HG02610 (cell line): ENCODE measurements around the gene CLSTN2.

ENCODE experiments used
- ATAC-seq: cut with Tn5 transposase; IDR thresholded peaks from one replicate; pipeline ENCODE4 v1.9.1; 2021; ENCODE audit warnings: mild to moderate bottlenecking, moderate library complexity; ENCODE audit not compliant: unreplicated experiment

The CLSTN2 gene

DNA sequence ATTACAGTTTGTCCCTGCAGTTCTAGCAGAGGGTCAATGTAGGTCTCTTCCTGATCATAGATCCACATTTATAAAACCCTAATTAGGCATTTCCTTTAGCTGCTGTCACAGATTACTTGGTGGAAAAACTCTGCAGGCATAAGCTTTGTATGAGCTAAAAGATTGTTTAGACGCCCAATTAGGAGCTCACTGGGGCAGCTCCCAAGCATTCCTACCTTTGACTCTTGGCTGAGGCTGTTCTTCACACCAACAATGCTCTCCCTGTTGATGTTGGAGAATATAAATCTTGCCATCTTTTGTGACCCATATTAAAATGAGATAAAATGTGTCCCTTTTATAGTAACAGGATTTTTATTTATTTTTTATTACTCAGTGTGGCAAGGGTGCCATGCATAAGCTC, 594.6 kb downstream of the CLSTN2 start:
- no peak for ATAC-seq

DNA sequence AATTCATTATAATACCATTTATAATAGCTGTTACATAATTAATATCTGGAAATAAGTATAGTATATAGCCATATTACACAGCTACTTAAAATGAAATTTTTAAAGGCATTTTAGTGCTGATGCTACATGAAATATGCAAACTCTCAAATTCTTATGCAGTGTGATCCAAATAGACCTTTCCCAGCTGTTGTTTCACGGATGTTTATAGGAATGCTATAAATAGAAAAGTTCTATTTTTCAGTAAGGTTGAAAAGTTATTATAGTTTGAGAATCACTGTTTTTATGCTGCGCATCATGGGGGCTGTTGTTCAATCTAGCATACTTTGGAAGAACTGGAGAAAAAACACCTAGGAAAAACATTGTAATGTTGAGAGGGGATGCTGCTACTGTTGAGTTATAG, 595.1 kb downstream of the CLSTN2 start:
- no peak for ATAC-seq

DNA sequence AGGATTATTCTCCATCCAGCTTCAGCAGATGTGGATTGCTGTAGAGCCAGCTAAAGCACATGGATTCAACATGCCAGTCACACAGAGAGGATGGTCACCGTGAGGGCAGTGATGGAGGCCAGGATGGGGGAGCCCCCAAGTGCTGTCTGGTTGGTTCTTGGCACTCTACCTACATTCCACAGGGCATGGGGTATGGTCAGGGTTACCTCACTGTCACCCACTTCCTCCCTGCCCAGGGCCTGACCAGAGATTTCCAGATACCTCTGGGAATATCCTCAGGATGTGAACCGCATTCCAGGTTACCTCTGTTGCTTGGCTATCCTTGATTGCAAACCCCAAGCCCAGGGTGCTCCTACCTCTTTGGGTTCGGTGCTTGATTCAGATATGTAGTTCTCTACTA, 595.6 kb downstream of the CLSTN2 start:
- ATAC-seq: no peak

DNA sequence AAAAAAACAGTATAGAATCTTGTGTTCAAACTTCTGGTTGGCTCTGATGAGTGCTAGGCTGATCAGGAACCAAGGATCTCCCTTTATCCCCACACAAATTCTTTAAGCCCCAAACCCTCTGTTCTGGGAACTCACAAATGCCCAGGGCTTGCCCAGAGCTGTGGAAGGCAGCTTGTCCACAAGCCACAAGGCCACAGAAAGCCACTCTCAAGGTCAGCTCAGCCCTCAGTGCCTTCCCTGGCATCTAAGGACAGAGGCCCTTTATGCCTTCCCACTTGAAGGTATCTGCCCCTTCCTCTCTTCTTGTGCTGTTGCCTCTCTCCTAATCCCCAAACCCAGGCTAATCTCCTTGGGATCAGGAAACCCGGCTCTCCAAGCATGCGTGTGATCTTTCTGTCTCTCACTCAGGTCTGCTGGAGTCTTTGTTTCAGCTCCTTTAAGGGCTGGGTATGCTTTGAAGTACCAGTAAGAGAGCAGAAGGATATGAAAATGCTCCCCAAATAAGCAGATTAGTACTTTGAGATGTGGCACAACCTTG, 597.9 kb downstream of the CLSTN2 start:
- ATAC-seq: no peak

DNA sequence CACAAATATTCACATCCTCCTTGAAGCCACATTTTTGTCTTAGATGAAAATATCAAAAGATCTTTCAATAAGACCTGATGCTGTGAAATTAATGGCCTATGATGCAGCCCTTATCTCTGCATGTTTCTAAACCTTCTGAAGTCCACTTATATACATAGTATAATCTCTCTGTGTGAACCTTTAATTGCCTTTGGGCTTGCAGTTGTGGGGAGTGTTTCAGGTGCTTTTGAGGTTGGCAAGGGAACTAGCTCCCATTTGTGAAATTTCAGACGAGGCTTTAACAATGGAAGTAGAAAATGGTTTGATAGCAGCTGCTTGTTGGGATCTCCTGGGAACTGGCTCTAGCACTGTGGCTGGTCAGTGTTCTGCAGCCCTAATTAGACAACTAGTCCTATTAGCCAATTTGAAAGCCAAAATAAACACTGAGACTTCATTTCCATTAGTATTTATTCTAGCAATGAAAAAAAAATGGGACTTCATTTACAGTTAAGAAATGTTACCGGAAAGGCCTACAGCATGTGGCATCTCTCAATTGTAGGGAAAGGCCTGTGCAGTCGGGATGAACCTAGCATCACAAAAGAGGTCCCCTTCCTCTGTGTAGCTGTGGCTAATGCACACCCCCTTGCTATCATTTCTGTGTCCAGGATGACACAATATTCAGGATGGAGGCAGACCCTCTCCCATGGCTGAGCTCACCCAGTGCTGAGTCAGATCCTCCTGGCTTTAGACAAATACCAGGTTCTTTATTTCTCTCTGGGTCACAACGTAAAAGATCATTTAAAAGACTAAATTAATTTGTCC, 602.1 kb downstream of the CLSTN2 start:
- no peak for ATAC-seq

DNA sequence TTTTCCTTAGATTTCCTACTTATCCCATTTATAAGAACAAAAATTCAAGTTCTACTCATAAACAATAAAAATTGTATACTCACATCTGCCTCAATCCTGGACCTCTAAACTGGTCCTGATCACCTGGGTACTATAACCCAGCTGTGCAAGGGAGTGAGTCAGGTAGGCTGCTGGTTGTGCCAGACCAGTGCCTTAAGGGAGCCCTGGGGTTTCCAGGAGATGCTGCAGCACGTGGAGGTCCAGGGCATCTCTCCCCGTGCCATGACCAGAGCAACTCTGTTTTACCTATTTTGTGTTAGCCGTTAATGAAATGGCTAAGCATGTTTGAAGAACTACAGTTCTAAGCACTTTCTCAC, 602.7 kb downstream of the CLSTN2 start:
- no peak for ATAC-seq

DNA sequence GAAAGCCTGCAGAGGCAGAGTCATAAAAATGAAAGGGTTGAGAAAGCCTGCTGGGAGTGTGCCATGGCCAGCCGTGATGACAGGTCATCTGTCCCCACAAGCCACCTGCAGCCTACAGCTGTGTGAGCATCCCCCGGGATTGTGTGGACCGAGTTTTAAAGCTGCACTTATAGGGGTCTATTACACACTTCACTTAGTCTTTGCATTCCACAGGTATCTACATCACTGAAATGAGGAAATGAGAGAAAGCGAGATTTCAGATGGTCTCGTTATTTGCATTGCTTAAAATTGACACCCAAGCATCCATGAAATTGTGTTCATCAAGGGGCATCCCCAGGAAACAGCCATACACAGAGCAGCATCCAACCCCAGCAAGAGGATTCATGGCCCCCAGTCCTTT, 605.3 kb downstream of the CLSTN2 start:
- no peak for ATAC-seq

DNA sequence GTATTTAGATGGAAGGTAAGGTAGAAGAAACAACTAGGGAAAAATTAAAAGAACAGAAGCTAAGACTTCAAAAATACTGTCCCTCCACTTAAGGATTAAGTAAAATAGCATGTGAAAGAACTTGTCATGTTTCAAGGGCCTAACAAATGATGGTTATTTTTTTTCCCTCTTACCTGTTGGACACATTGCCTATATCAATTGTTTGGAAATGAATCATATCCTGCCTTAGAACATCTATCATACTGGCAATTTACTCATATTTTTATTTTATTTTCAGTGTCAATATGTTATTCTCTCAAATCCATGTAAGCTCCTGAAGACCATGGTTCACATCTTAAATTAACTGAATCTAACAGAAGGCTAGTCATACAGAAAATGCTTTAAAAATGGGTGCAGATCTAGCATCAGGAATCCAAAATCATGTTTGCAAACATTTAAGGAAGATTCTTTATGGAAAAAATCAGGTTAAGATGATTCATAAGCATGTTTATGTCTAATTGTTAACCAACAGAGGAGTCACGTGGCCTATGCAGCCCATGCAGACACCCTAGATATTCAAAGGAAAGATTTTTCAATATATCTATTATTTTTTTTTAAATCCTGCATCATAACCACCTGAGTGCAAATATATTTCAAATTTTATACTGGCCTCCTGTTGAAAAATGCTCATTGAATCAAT, 607.1 kb downstream of the CLSTN2 start:
- ATAC-seq: no peak

DNA sequence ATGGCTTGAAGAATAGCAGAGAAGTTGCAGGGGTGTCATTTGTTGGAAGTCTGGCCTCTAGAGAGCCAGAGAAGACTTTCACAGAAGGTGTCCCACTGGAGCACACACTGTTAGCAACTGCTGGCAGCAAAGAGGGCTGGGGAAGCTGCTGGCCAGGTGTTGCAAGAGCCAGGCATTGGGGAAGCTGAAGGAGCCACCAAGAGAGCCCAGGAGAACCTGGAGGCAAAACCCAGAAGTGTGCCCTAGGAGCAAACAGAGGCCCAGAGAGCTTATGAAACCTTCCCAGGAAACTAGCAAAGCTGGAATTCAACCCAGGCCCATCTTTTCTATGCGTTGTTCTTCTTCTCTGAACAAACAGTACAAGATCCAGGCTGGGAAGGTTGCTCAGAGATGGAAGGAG, 610.2 kb downstream of the CLSTN2 start:
- ATAC-seq: no peak

DNA sequence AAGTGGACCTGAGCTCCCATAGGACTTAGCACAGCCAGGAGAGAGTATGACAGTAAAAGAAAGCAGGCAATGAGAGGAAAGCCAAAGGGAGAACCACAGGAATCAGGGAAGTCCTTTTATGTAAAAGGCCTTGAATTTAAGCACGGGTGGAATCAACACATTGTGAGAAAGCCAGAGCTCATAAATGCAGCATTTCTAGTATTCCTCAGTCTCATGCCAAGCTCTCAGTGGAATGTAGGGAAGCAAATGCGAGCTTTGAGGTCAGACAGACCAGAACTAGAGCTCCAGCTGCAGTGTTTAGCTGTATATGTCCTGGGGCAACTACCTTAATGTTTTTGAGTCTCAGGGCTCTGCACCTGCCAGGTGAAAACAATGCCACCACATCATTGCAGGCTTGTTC, 610.8 kb downstream of the CLSTN2 start:
- no peak for ATAC-seq

DNA sequence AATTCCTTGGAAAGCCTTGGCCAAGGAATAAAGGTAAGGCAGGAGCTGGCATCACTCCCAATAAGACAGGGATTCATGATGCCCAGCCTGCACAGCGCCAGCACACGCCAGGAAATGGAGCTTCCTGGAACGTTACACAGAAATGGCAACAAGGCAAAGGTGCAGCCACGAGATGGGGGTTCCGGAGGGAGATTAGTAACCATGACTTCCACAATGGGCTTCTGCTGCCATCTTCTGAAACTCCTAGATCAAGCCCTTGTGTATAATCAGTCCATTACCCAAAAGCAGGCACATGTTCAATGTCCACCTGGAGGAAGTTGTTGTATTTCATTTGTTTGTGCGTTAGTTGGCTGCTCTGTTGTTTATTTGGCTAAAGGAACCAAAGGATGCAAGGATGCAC, 611.7 kb downstream of the CLSTN2 start:
- no peak for ATAC-seq

DNA sequence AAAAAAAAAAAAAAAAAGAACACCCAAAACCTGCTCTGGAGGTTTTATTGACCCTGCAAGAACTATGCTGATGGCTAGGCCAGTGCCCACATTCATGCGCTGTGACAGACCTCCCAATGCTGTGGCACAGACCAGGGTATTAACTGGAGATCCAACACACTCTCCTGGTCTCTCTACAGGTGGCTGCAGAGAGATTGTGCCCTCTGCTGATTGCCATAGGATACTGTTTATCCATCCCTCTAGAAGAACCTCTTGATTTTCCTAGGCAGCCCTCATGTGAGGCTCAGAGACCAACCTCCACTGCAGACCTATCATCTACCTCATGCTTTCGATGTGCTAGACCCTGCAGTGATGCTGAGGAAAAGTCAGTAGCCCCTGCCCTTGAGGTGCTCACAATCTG, 617.4 kb downstream of the CLSTN2 start:
- ATAC-seq: no peak

DNA sequence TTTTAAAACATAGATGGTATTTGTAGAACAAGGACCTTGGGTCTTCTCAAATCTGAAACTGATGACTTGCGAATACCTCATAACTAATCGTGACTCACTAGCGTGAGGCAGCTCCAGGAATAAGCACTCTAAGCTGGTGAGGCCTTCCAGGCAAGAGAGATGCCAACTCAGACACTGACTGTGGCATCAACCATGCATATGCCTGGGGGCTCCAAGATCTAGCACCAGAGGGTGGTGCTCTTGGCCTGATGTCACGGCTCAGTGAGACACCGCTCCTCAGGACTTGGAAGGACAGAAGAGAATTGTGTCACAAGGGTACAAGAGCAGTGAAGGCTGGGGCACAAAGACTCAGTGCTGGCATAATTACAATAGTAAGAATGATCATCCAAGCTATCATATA, 617.9 kb downstream of the CLSTN2 start:
- ATAC-seq: no peak

DNA sequence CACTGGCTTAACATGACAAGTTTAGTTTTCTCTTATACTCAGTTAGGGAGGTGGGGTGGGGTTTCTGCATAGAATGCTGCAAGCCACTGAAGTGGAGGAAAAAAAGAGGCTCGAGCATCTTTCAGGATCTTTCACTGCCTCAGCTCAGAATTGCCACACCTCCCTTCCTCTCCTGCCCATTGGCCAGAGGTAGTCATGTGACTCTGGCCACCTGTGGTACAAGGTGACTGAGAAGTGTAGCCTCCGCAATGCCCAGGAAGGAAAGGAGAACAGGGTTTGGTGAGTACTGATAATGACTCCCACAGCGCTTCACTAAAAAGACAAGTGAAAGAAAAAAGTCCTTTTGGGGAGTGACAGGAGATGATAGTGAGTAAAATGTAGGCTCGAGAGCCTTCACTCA, 618.6 kb downstream of the CLSTN2 start:
- ATAC-seq: no peak

DNA sequence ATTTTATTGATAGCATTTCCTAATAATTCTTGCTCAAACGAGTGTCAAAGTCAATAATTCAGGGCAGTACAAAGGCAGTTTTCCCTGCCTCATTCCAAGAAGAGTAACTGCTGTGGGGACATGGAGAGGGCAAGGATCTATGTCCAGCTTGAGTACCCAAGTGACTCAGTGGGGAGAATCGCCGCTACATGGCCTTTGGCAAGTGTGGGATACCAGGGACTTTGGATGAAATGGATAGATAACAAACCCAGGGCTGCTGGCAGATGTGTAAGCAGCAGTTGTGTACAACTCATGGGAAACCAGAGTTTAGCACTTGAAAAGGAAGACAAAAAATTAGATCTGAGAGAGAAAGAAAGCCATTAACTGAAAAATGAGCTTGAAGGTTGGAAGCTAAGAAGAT, 620.7 kb downstream of the CLSTN2 start:
- ATAC-seq: no peak

DNA sequence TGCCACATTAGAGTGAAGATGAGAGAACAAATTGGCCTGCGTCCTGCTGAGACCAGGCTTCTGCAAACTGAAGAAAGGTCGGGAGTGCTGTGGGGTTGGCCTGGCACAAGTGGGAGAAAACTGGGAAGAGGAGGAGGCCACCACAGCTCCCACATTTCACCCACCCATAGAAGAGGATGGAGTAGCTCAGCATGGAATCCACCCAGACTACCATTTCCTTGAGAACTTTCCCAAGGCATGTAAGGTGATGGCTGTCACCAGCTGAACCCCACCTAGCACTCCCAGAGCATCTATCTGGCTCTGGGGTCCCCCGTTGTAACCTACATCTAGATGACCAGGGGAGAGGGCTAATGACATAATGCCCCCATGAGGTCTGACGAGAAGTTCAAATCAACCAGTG, 622.5 kb downstream of the CLSTN2 start:
- no peak for ATAC-seq

DNA sequence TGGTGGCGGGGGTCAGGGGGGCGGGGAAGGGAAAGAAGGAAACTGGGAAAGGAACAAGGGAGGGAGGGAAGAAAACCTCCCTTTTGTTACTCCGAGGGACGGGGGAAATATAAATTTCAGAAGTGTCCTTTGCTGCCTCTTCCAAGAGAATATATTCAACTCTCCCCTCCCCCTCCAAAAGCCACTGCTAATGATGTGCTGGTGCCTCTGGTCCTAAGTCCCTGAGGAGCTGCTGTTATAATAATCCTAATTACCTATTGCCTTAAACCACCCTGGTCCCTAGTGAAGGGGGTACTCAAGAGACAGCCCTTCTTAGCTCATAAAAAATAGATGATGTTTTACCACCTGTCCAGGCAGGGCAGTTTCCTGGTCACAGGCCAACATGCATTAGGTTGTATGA, 624.6 kb downstream of the CLSTN2 start:
- no peak for ATAC-seq

DNA sequence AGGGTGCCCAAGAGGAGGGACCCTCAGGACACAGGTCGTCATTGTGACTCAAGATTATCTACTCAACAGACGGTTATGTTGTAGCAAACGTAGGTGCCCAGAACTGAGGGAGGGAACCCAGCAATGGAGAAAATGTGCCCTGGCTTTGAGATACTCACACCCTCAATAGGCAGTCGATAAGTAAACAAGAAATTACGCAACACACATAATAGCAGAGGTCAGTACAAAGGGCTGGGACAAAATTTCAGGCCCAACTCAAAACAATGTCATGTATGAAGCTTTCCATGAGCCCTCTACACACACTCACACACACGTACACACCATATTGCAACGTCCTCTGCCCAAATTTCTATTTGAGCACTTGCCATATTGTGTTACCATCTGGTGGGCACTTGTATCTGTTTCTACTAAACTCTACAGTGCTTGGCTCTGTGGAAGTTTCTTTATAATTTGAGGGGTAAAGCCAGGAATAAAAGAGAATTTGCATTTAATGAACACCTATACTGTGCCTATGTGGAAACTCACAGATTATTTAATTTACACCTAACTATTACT, 628.3 kb downstream of the CLSTN2 start:
- no peak for ATAC-seq

DNA sequence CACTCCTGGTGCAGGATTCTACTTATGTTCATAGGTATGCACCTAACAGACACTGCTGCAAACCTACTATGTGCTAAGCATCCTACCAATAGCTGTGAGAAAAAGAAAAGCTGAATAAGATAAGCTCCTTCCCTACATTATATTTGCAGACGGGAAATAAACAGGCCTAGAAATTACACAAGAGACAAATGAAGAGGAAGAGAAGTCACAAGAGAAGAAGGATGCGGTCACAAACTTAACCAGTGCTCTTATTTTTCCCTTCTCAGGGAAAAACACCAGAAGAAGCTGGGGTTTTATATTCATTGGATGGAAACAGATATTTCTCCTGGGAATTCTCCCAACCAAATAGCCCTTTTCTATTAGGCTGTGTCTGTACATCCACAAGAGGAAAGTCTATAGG, 633.1 kb downstream of the CLSTN2 start:
- no peak for ATAC-seq

DNA sequence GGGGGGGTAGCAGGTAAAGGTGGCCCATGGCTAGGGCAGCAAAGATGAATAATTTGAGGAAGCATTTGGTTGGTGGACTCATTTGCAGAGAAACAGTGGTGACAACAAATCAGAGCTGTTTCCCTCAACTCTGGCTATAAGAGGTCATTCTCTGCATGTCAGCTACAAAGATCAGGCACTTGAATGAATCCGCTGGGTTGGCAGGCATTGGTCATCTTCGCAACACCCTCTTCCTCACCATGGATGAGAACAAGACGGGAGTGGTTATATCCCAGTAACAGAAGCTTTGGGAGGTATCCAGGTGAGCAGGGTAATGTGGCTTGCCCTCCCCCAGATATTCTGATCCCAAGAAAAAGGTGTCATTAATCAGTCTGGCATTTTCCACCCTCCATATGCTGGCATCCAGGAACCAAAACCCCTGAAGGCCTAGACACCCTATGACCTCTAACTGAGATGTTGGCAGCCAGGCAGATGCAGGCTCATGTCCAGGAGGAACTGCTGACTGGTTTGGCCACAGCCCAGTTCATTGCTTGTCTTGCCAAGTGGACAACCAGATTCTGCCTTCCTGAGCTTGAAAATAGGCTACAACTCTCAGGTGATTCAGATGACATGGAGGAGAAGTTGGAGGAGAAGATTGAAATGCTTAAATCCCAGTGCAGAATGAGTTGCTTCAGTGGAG, 634.0 kb downstream of the CLSTN2 start:
- ATAC-seq: no peak

DNA sequence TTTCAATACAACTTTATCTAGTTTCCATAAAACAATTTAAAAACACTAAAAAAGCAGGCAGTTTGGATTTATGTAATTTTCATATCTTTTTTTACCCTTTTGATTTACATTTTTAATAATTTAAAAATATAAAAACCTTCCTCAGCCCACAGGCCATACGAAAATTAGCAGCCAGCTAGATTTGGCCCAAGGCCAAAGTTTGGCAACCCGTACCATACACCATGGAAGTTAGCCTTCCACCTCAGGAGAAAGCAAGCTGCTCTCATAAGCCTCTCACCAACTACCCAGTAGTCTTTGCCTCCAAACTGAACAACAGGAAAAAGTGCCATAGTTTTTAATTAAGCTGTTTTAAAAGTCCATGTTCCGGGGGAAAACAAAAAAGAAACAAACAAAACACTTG, 635.6 kb downstream of the CLSTN2 start:
- ATAC-seq: no peak

DNA sequence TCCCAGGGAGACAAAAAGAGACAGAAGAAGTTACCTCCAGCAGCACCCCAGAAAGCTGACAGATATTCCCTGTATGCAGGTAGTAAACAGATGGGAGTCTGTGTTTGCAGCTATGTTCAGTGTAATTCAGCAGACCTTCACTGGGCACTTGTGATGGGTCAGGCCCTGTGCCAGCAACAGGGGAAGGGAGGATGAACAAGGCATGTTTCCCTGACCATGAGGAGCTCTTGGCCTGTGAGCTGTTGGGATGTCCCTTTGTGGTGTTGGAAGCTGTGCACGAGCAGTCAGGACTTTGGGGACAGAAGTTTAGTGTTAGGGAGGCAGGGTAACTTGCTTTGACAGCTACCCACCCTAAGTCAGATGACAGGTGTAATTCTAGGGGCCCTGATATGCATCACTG, 636.9 kb downstream of the CLSTN2 start:
- ATAC-seq: no peak
